Effector memory CD8-positive, alpha-beta T cell (primary cell): ENCODE data around the gene KLHDC7B.
"Not testable (repeated sequence)": the region's sequence is repeated elsewhere in the genome, so short reads cannot be mapped to it uniquely, and the experiment has no call there.

Experiments used
- ATAC-seq: fragments of 150-1000 bp; cut with Tn5 transposase; replicated peaks from 2 replicates; pipeline ENCODE4 v1.10.0; 2021; ENCODE audit warnings: mild to moderate bottlenecking, moderate library complexity
- DNase-seq, 3 experiments: peaks; one replicate each; pipeline ENCODE4 v3.0.0; 2021
- H3K27ac Mint-ChIP-seq, 2 donors: one replicate each; pipeline ENCODE4 v1.8.0; 2022; ENCODE audit warnings: mild to moderate bottlenecking in 2 of 2, mixed read lengths in 2 of 2, moderate library complexity in 2 of 2
- H3K27me3 Mint-ChIP-seq, 2 donors: one replicate each; pipeline ENCODE4 v1.8.0; 2022; ENCODE audit warnings: mixed read lengths in 2 of 2
- H3K36me3 Mint-ChIP-seq: one replicate; pipeline ENCODE4 v1.8.0; 2022; ENCODE audit warnings: mild to moderate bottlenecking, moderate library complexity, mixed read lengths; ENCODE audit not compliant: insufficient read depth
- H3K4me1 Mint-ChIP-seq, 2 donors: one replicate each; pipeline ENCODE4 v1.8.0; 2022; ENCODE audit warnings: low read depth in 2 of 2, mixed read lengths in 2 of 2
- H3K4me3 Mint-ChIP-seq, 2 donors: one replicate each; pipeline ENCODE4 v1.8.0; 2022; ENCODE audit warnings: mild to moderate bottlenecking in 2 of 2, mixed read lengths in 2 of 2, moderate library complexity in 2 of 2
- H3K9me3 Mint-ChIP-seq, 2 donors: one replicate each; pipeline ENCODE4 v1.8.0; 2022; ENCODE audit warnings: mixed read lengths in 2 of 2

Gene KLHDC7B

GRCh38 chr22:50528682-50529415, 16.9 kb upstream of the KLHDC7B start:
- Mint-ChIP-seq H3K27ac (peak overlapping the region; percentile 86 to 94), H3K36me3 (peaks cover 48% of the 10 kb centered on the region), H3K27me3 (no peaks in the 10 kb centered on the region), H3K9me3 (no peaks in the 10 kb centered on the region), H3K4me3 (peak overlapping the region; percentile 83 to 96), H3K4me1 (peaks cover 39 to 41% of the 10 kb centered on the region in 2 donors)
- ATAC-seq (no peak), DNase-seq (no peak)

GRCh38 chr22:50529416-50529896, 16.2 kb upstream of the KLHDC7B start:
- Mint-ChIP-seq H3K27ac (peak overlapping the region; percentile 35 to 94), H3K27me3 (no peaks in the 10 kb centered on the region), H3K9me3 (no peaks in the 10 kb centered on the region), H3K4me3 (peak overlapping the region; percentile 83 to 96), H3K36me3 (peaks cover 42% of the 10 kb centered on the region), H3K4me1 (peaks cover 35 to 39% of the 10 kb centered on the region in 2 donors)
- no peak for DNase-seq
- no peak for ATAC-seq

DNA sequence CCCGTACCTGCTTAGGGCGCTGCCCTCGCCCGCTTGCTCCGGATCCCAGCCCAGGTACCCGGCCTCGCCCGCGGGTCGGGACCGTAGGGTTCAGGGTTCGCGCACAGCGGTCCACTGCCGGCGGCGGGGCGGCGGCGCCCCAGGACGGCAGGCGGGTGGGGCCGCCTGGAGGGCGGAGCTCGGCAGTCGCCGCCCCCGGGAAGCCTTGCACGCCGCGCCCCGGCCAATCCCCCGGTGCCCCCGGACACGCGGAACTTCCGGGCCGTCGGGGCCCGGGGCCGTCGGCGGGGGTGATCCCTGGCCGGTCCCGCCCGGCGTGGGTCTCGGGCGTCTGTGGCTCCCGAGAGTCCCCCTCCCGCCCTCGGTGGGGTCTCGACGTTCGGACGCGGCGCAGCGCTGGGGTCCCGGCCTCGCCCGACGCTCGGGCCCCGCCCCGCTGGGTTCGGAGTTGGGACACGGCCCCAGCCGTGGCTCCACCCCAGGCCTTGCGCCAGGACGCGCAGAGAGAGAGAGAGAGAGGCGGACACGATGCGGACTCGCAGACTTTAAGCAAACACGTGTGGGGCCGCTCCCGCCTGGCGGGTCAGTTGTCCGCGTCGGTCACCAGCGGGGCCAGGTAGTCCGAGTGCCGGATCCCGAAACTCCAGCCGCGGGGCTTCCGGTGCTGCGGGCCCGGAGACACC, 15.7 kb upstream of the KLHDC7B start, which contains the start of gene TYMP:
TSS of gene TYMP (minus strand) at position 116 of the 683 bp plus-strand sequence. CDS start 303 bp downstream, outside the sequence.
- ATAC-seq: peak; percentile 7
- H3K27ac Mint-ChIP-seq: peak within 1 kb of the TSS; percentile 94 to 99
- peaks cover 36% of the 10 kb centered on the region for H3K36me3 Mint-ChIP-seq
- peaks cover 30 to 34% of the 10 kb centered on the region in 2 donors for H3K4me1 Mint-ChIP-seq
- no peaks in the 10 kb centered on the region for H3K27me3 Mint-ChIP-seq
- H3K9me3 Mint-ChIP-seq: no peaks in the 10 kb centered on the region
- DNase-seq: peak; percentile 45 to 54 (median 51)
- peak within 1 kb of the TSS; percentile 86 to 96 for H3K4me3 Mint-ChIP-seq

GRCh38 chr22:50530580-50530876, 15.2 kb upstream of the KLHDC7B start:
- no peak for ATAC-seq
- H3K27ac Mint-ChIP-seq: peak overlapping the region; percentile 94 to 99

GRCh38 chr22:50530877-50531545, 14.7 kb upstream of the KLHDC7B start:
- peak overlapping the region; percentile 86 to 96 for H3K4me3 Mint-ChIP-seq

More at GRCh38 chr22:50530580-50530876, 15.2 kb upstream of the KLHDC7B start:
- Mint-ChIP-seq H3K9me3 (no peaks in the 10 kb centered on the region), H3K36me3 (peaks cover 31% of the 10 kb centered on the region), H3K27me3 (no peaks in the 10 kb centered on the region), H3K4me1 (peaks cover 30 to 34% of the 10 kb centered on the region in 2 donors), H3K4me3 (peak overlapping the region; percentile 86 to 96)
- peak in 1 of 3 experiments; percentile 33 for DNase-seq

DNA sequence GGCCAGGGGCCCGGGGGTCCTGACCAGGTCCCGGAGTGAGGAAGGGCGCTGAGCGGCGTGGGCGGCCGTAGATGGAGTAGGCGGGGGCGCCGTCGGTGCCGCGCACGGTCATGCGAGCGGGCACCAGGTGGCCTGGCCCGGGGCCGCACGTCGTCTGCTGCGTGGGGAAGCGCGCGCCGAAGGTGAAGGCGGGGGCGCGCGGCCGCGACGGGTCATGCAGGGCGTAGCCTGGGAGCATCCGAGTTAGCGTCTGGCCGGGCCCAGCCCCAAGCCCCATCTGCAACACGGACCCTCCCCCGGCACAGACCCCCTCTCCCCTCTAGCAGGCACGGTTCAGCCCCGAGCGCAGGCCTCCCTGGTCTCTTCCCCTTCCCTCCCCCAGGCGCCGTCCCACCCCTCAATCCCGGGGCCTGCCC, 14.1 kb upstream of the KLHDC7B start:
- Mint-ChIP-seq H3K4me3 (peak overlapping the region; percentile 86 to 96), H3K27ac (peak overlapping the region; percentile 94 to 99), H3K36me3 (peaks cover 25% of the 10 kb centered on the region), H3K9me3 (no peaks in the 10 kb centered on the region), H3K27me3 (no peaks in the 10 kb centered on the region), H3K4me1 (peaks cover 29 to 34% of the 10 kb centered on the region in 2 donors)
- peak; percentile 50 to 65 (median 54) for DNase-seq
- peak; percentile 62 for ATAC-seq

More at GRCh38 chr22:50530877-50531545, 14.7 kb upstream of the KLHDC7B start:
- ATAC-seq: peak; percentile 51
- Mint-ChIP-seq H3K27ac (peak overlapping the region; percentile 94 to 99), H3K27me3 (no peaks in the 10 kb centered on the region), H3K9me3 (no peaks in the 10 kb centered on the region), H3K36me3 (peaks cover 26% of the 10 kb centered on the region), H3K4me1 (peaks cover 30 to 34% of the 10 kb centered on the region in 2 donors)
- DNase-seq: peak; percentile 70 to 77 (median 70)

DNA sequence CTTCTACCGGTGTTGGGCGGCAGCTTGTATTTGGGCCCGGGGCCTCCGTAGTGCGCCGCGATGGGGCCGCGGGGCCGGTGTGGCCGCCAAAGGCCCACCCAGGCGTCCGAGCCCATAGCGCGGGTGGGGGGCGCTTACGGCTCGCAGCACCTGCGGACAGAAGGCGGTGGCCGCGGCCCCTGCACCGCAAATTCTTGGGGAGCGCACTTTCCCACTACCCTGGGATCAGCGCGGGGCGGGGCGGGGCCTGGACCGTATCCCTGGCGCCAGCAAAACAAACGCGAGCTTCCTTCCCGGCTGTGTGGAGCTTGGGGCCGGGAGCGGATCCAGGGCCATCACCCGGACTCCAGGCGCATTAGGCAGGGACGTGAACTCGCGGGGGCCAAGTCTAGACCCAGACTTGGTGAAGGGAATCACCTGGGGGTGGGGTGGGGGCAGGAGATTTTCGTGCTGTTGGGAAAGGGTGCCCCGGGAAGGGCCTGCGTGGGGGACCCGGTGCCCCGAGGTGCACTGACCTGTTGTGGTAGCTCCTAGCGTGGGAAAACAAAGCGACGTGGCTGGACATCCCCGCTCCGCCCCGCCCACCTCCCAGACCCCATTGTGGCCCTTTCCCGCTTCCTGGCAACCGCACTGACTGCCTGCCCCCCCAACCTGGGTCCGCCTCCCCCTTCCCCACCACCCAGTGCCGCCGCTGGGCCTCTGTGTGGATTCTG, 13.6 kb upstream of the KLHDC7B start:
- DNase-seq (no peak), ATAC-seq (no peak)
- Mint-ChIP-seq H3K4me3 (peak overlapping the region; percentile 86 to 96), H3K27ac (peak overlapping the region; percentile 94 to 99), H3K9me3 (no peaks in the 10 kb centered on the region), H3K27me3 (no peaks in the 10 kb centered on the region), H3K4me1 (peaks cover 23 to 29% of the 10 kb centered on the region in 2 donors), H3K36me3 (peaks cover 25% of the 10 kb centered on the region)

DNA sequence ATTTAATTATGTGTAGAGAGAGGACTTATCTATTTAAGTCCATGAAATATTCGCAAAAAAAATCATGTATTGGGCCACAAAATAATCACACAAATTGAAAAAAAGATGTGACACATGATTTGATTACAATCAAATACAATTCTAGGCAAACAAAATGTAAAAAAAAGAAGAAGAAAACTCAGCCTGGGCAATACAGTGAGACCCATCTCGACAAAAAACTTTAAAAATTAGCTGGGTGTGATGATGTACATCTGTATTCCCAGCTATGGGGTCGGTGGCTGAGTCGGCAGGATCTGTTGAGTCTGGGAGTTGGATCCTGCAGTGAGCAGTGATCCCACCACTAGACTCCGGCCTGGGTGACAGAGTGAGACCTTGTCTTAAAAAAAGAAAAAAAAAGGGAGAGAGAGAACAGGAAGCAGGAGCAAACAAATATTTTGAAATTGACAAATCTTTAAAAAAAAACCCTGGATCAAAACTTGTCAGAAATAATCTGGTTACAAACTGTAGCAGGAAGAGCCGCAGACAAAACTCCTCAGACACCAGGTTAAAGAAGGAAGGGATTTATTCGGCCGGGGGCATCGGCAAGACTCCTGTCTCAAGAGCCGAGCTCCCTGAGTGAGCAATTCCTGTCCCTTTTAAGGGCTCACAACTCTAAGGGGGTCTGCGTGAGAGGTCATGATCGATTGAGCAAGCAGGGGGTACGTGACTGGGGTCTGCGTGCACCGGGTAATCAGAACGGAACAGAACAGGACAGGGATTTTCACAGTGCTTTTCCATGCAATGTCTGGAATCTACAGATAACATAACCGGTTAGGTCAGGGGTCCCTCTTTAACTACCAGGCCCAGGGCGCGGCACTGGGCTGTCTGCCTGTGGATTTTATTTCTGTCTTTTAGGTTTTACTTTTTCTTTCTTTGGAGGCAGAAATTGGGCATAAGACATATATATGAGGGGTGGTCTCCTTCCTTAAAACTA, 12.6 kb upstream of the KLHDC7B start:
- DNase-seq: no peak
- peaks cover 25% of the 10 kb centered on the region for H3K36me3 Mint-ChIP-seq

GRCh38 chr22:50533856-50534711, 11.6 kb upstream of the KLHDC7B start:
- Mint-ChIP-seq H3K27ac (peak overlapping the region; percentile 35 to 46), H3K4me3 (peak overlapping the region in 1 of 2 donors; percentile 36), H3K4me1 (peaks cover 19 to 21% of the 10 kb centered on the region in 2 donors), H3K36me3 (peaks cover 18% of the 10 kb centered on the region)
- H3K27me3 Mint-ChIP-seq, DNase-seq, ATAC-seq, H3K9me3 Mint-ChIP-seq: not testable (repeated sequence)

More for the DNA sequence above, 12.6 kb upstream of the KLHDC7B start:
- Mint-ChIP-seq H3K9me3 (no peaks in the 10 kb centered on the region), H3K4me3 (peak overlapping the region; percentile 86 to 96), H3K27me3 (no peaks in the 10 kb centered on the region), H3K4me1 (peaks cover 22 to 24% of the 10 kb centered on the region in 2 donors), H3K27ac (peak overlapping the region; percentile 94 to 99)
- ATAC-seq: no peak

DNA sequence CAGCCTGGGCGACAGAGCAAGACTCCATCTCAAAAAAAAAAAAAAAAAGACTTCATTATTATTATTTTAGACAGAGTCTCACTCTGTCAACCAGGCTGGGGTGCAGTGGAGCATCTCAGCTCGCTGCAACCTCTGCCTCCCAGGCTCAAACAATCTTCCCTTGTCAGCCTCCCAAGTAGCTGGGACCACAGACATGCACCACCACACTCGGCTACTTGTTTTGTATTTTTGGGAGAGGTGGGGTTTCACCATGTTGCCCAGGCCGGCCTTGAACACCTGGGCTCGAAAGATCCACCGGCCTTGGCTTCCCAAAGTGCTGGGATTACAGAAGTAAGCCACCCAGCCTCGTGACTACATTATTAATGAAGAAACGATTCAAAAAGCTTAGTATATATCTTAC, 10.6 kb upstream of the KLHDC7B start:
- Mint-ChIP-seq H3K27ac (peak overlapping the region in 1 of 2 donors; percentile 46), H3K36me3 (peaks cover 23% of the 10 kb centered on the region)

DNA sequence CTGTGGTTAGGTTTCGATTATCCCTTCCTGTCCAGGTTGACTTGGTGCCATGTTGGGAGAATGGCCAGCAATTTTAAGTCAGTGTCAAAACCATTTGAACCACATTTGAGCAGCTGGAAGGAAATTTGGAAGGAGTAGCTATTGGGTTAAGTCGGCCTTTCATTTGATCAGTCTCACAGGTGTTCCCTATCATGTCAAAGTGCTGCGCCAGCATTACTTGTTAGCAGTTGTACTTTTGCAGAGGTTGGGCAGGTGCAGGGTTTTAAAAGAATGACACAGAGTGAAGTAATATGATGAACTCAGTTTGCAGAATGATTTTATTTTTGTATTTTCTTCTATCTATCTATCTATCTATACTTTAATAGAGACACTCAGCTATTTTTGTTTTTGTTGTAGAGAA, 9.5 kb upstream of the KLHDC7B start:
- ATAC-seq: no peak
- Mint-ChIP-seq H3K36me3 (peaks cover 19% of the 10 kb centered on the region), H3K27me3 (no peaks in the 10 kb centered on the region), H3K4me1 (peaks cover 28 to 29% of the 10 kb centered on the region in 2 donors), H3K4me3 (no peak overlapping the region), H3K27ac (no peak overlapping the region), H3K9me3 (no peaks in the 10 kb centered on the region)
- no peak for DNase-seq

More for the DNA sequence above, 10.6 kb upstream of the KLHDC7B start:
- Mint-ChIP-seq H3K9me3 (no peaks in the 10 kb centered on the region), H3K4me3 (peak overlapping the region in 1 of 2 donors; percentile 36), H3K4me1 (peaks cover 28 to 30% of the 10 kb centered on the region in 2 donors), H3K27me3 (no peaks in the 10 kb centered on the region)
- DNase-seq (no peak), ATAC-seq (no peak)
